Liver (tissue), 9 donors: ENCODE measurements around the gene CFAP97. TPM values are rescaled to one million over a fixed set of nuclear protein-coding genes. Genes with fewer than 3 reads are reported as not detected.

ENCODE experiments used
- DNase-seq: peaks from one replicate; pipeline ENCODE4 v3.0.0-alpha.2; 2017; ENCODE audit warnings: low spot score
- H3K27ac ChIP-seq, 2 donors: one replicate each; pipeline ENCODE4 v1.7.0; 2013; ENCODE audit warnings: inconsistent platforms in 2 of 2, low read length in 2 of 2, control low read depth in 1 of 2, low read depth in 1 of 2, mild to moderate bottlenecking in 1 of 2
- H3K27me3 ChIP-seq, 4 donors: one replicate each; pipeline versions ENCODE4 v1.6.1 to v1.7.0; 2013; ENCODE audit warnings: low read length in 3 of 4, inconsistent platforms in 1 of 4, mild to moderate bottlenecking in 1 of 4, moderate library complexity in 1 of 4; ENCODE audit not compliant: control insufficient read depth in 4 of 4, insufficient read depth in 4 of 4
- H3K36me3 ChIP-seq, 4 donors: one replicate each; pipeline versions ENCODE4 v1.6.1 to v1.7.0; 2013; ENCODE audit warnings: low read length in 3 of 4, mild to moderate bottlenecking in 3 of 4, low read depth in 1 of 4, moderate library complexity in 1 of 4; ENCODE audit not compliant: control insufficient read depth in 4 of 4, insufficient read depth in 3 of 4
- H3K4me1 ChIP-seq, 4 donors: one replicate each; pipeline versions ENCODE4 v1.6.1 to v1.7.0; 2013; ENCODE audit warnings: low read length in 3 of 4, mild to moderate bottlenecking in 3 of 4, moderate library complexity in 1 of 4; ENCODE audit not compliant: control insufficient read depth in 4 of 4, insufficient read depth in 4 of 4
- H3K4me3 ChIP-seq, 3 donors: one replicate each; pipeline versions ENCODE4 v1.6.1 to v1.7.0; 2013; ENCODE audit warnings: low read length in 3 of 3, control low read depth in 1 of 3, low read depth in 1 of 3, mild to moderate bottlenecking in 1 of 3
- H3K9ac ChIP-seq, 2 donors: one replicate each; pipeline ENCODE4 v1.7.0; 2013; ENCODE audit warnings: low read length in 2 of 2, mild to moderate bottlenecking in 2 of 2, moderate library complexity in 2 of 2, control low read depth in 1 of 2, low read depth in 1 of 2
- H3K9me3 ChIP-seq, 4 donors: one replicate each; pipeline versions ENCODE4 v1.6.1 to v1.7.0; 2013; ENCODE audit warnings: low read length in 3 of 4; ENCODE audit not compliant: control insufficient read depth in 4 of 4
- ATF3 ChIP-seq: IDR thresholded peaks from 2 replicates; pipeline ENCODE4 v1.6.1; 2016; ENCODE audit warnings: antibody characterized with exemption
- CTCF ChIP-seq: fragments of 150-350 bp; IDR thresholded peaks from 2 replicates; pipeline ENCODE4 v1.5.1; 2017; ENCODE audit warnings: improper control_type of control experiment, low read depth, low read length; ENCODE audit not compliant: missing input control
- EGR1 ChIP-seq, 2 donors: IDR thresholded peaks; 2 replicates each; pipeline ENCODE4 v1.6.1; 2016 to 2018; ENCODE audit warnings: antibody characterized with exemption in 2 of 2, low read depth in 2 of 2
- FOXA2 ChIP-seq: IDR thresholded peaks from 2 replicates; pipeline ENCODE4 v1.6.1; 2016; ENCODE audit warnings: antibody characterized with exemption
- GABPA ChIP-seq, 2 donors: IDR thresholded peaks in 1 of 2; conservative IDR thresholded peaks in 1 of 2; 2 replicates each; pipeline ENCODE4 v1.6.1; 2016; ENCODE audit warnings: antibody characterized with exemption in 2 of 2, mild to moderate bottlenecking in 1 of 2, moderate library complexity in 1 of 2
- HNF4A ChIP-seq, 2 donors: conservative IDR thresholded peaks; 2 replicates each; pipeline ENCODE4 v1.6.1; 2016; ENCODE audit warnings: antibody characterized with exemption in 2 of 2, mild to moderate bottlenecking in 2 of 2
- HNF4G ChIP-seq: IDR thresholded peaks from 2 replicates; pipeline ENCODE4 v1.6.1; 2016; ENCODE audit warnings: antibody characterized with exemption
- NR2F2 ChIP-seq: IDR thresholded peaks from 2 replicates; pipeline ENCODE4 v1.6.1; 2016; ENCODE audit warnings: antibody characterized with exemption
- RAD21 ChIP-seq, 2 donors: IDR thresholded peaks; 2 replicates each; pipeline ENCODE4 v1.6.1; 2016; ENCODE audit warnings: antibody characterized with exemption in 2 of 2, mild to moderate bottlenecking in 2 of 2
- RXRA ChIP-seq, 2 donors: IDR thresholded peaks; 2 replicates each; pipeline ENCODE4 v1.6.1; 2017 to 2018; ENCODE audit warnings: antibody characterized with exemption in 2 of 2, mild to moderate bottlenecking in 1 of 2
- WGBS: extraction: QIAGEN DNeasy Blood & Tissue Kit; methylation state at CpG from one replicate; pipeline ENCODE4 v1.1.7; 2013; 5-methylcytosine and 5-hydroxymethylcytosine counted together
- polyA plus RNA-seq, 2 donors: library from polyadenylated mRNA; stranded (reverse) in 1 of 2; unstranded in 1 of 2; fragments of 200-250 nt in 1 of 2; fragments of >200 nt in 1 of 2; fragmentation: Nextera tagmentation in 1 of 2; extraction: Ambion mirVana in 1 of 2; gene quantifications; one replicate each; pipeline versions ENCODE4 v1.2.1 to v1.2.3, GENCODE V29; 2013 to 2015
- total RNA-seq, 2 donors: library from RNA; depleted of rRNA; stranded (reverse); fragments of >200 nt; gene quantifications; one replicate each; pipeline ENCODE4 v1.2.3, GENCODE V29; 2014
- TF ChIP-seq, protein P1 (sequence below): IDR thresholded peaks from 2 replicates; pipeline ENCODE4 v1.6.1; 2016; ENCODE audit warnings: antibody characterized with exemption, mild to moderate bottlenecking
- donor health status: healthy.
- donor health status: healthy.
- donor health status: healthy.
- donor health status: healthy.
- donor health status: healthy.

The CFAP97 gene
- total and polyA plus RNA-seq, 4 donors, result 7.5 to 30.9 (median 18.7) TPM

DNA sequence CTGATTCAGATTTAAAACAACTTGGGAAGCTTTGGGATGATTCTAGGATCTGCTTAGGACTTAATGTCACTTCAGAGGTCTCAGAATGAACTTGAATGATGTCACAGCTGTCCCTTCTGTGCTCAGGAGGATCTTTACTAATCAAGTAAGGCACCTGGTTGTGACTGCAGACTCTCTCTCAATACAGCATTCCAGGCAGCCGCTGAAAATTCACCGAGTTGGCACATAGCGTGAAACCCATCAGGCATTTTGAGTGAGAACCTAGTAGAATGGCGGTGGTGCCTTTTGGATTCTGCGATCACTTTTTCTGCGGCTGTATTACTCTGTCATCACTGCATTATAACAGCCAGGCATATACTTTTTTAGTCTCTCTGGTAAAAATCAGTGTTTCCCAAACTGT, 22.1 kb upstream of the CFAP97 start:
- TF ChIP-seq, protein P1, sequence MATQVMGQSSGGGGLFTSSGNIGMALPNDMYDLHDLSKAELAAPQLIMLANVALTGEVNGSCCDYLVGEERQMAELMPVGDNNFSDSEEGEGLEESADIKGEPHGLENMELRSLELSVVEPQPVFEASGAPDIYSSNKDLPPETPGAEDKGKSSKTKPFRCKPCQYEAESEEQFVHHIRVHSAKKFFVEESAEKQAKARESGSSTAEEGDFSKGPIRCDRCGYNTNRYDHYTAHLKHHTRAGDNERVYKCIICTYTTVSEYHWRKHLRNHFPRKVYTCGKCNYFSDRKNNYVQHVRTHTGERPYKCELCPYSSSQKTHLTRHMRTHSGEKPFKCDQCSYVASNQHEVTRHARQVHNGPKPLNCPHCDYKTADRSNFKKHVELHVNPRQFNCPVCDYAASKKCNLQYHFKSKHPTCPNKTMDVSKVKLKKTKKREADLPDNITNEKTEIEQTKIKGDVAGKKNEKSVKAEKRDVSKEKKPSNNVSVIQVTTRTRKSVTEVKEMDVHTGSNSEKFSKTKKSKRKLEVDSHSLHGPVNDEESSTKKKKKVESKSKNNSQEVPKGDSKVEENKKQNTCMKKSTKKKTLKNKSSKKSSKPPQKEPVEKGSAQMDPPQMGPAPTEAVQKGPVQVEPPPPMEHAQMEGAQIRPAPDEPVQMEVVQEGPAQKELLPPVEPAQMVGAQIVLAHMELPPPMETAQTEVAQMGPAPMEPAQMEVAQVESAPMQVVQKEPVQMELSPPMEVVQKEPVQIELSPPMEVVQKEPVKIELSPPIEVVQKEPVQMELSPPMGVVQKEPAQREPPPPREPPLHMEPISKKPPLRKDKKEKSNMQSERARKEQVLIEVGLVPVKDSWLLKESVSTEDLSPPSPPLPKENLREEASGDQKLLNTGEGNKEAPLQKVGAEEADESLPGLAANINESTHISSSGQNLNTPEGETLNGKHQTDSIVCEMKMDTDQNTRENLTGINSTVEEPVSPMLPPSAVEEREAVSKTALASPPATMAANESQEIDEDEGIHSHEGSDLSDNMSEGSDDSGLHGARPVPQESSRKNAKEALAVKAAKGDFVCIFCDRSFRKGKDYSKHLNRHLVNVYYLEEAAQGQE, result no peak
- TF ChIP-seq GABPA (IDR thresholded peaks at IDR 0.05 in 1 of 2, conservative IDR thresholded peaks at IDR 0.05 in 1 of 2) (no peak), RAD21 (IDR thresholded peaks at IDR 0.05) (no peak), EGR1 (IDR thresholded peaks at IDR 0.05; ENCODE audit: low read depth in 2 of 2) (no peak), HNF4A (conservative IDR thresholded peaks at IDR 0.05) (no peak), HNF4G (no peak), NR2F2 (no peak), RXRA (IDR thresholded peaks at IDR 0.05) (no peak), ATF3 (no peak), CTCF (no peak), FOXA2 (no peak)
- Histone ChIP-seq H3K27ac (no peak overlapping the region), H3K9ac (no peak overlapping the region), H3K27me3 (no peaks in the 10 kb centered on the region), H3K4me3 (no peak overlapping the region), H3K4me1 (peaks cover 0 to 2% (median 0%) of the 10 kb centered on the region in 4 donors), H3K9me3 (no peaks in the 10 kb centered on the region), H3K36me3 (no peaks in the 10 kb centered on the region)
- WGBS, result 97% methylated on average over 6 of the region's 6 CpGs
- no peak for DNase-seq

DNA sequence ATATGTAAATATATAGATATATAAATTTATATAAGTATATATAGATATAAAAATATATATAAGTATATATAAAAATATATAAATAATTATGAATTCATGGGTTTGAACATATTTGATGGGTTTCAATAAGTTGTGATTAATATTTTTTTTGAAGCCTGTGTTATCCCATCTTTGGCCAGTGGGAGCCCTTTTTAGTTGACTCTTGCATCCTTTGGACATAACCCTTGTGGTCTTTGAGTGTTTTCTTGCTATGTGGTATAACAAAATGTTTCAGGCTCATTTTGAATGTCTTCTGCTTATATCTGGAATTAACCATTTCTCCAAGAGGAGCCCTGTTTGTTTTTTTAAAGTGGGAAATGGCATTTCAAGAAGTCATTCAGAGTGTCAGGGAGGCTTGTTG, 20.8 kb upstream of the CFAP97 start:
- H3K27ac ChIP-seq, result no peak overlapping the region
- no peak overlapping the region for H3K4me3 ChIP-seq
- peaks cover 0 to 2% (median 0%) of the 10 kb centered on the region in 4 donors for H3K4me1 ChIP-seq
- H3K27me3 ChIP-seq, result no peaks in the 10 kb centered on the region
- H3K36me3 ChIP-seq, result no peaks in the 10 kb centered on the region
- TF ChIP-seq CTCF (peak; percentile 14), ATF3 (no peak)
- H3K9me3 ChIP-seq, result no peaks in the 10 kb centered on the region
- no peak overlapping the region for H3K9ac ChIP-seq
- DNase-seq, result no peak
